ENCODE results near the gene LAMTOR4.

DNA sequence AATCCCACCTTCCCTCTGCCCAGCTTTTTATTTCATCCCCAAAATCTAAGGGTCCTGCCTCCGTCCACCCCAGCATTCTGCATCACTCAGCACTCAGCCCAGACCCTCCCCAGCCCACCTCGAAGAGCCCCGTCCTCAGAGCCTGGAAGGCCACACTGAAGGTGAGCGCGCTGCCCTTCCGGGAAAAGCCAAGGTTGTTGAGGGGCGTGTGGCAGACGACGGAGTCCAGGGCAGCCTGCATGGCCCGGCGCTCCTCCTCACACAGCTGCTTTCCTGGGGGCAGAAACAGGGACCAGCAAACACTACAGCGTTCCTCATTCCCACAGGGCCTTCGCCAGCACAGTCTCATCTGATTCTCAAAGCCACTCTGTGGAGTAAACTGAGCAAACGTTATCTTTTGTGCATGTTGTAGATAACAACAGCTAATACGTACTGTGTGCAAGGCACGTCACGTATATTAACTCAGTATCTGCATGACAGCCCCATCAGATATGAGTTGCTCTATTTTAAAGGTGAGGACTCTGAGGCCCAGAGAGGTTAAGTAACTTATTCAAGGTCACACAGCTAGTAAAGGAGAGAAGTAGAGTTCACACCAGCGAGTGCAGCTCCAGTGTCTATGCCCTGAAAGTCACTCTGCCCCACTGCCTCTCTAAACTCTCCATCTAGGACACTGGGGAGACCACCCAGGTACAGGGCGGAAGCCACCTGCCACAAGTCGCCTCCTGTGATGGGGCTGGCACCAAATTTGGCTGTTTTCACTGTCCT lies 7.0 kb downstream of the LAMTOR4 start:
- TF ChIP-seq, protein P1, sequence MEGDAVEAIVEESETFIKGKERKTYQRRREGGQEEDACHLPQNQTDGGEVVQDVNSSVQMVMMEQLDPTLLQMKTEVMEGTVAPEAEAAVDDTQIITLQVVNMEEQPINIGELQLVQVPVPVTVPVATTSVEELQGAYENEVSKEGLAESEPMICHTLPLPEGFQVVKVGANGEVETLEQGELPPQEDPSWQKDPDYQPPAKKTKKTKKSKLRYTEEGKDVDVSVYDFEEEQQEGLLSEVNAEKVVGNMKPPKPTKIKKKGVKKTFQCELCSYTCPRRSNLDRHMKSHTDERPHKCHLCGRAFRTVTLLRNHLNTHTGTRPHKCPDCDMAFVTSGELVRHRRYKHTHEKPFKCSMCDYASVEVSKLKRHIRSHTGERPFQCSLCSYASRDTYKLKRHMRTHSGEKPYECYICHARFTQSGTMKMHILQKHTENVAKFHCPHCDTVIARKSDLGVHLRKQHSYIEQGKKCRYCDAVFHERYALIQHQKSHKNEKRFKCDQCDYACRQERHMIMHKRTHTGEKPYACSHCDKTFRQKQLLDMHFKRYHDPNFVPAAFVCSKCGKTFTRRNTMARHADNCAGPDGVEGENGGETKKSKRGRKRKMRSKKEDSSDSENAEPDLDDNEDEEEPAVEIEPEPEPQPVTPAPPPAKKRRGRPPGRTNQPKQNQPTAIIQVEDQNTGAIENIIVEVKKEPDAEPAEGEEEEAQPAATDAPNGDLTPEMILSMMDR (conservative IDR thresholded peaks at IDR 0.05; ENCODE audit: low read depth, low read length), result no peak
- TF ChIP-seq EZH2 (IDR thresholded peaks at IDR 0.05; ENCODE audit: low read length, unreplicated experiment), result no peak
